ENCODE data around the gene ACAP2. TPM values are rescaled to one million over a fixed set of nuclear protein-coding genes. Genes with fewer than 3 reads are reported as not detected.

Gene ACAP2
- total RNA-seq, 4 donors from 2014 or later = 52.9 to 62.0 (median 56.2) TPM

- peak in 1 of 2 donors; percentile 56 for DNase-seq (ENCODE audit: low spot score in 2 of 2)
- TF ChIP-seq CTCF (IDR thresholded peaks at IDR 0.05) (no peak), POLR2A (IDR thresholded peaks at IDR 0.05) (no peak)
- H3K4me3 ChIP-seq (ENCODE audit: low read depth, poor library complexity, severe bottlenecking) = no peak overlapping the region
- WGBS, 2 donors = 52 to 53% methylated on average over 5 of the region's 5 CpGs
- intact Hi-C loops (cut with DNase I; ENCODE audit: low total_unique reads) = loop anchor here (2.0 kb wide), 1 partner anchor 251 kb away; no protein-coding TSS in a partner anchor
Measured at GRCh38 chr3:195269375-195270078, 173.3 kb downstream of the ACAP2 start.

GRCh38 chr3:195268576-195269309 lies 174.1 kb downstream of the ACAP2 start:
- WGBS, 2 donors = 89 to 95% methylated on average over 11 of the region's 11 CpGs
- peak in 1 of 2 donors; percentile 60 for DNase-seq (ENCODE audit: low spot score in 2 of 2)
- no peak overlapping the region for H3K4me3 ChIP-seq (ENCODE audit: low read depth, poor library complexity, severe bottlenecking)
- intact Hi-C loops (cut with DNase I; ENCODE audit: low total_unique reads) = no loop called here
- no peak for TF ChIP-seq POLR2A (IDR thresholded peaks at IDR 0.05)

- WGBS, 2 donors = 77 to 82% methylated on average over 3 of the region's 3 CpGs
- TF ChIP-seq POLR2A (IDR thresholded peaks at IDR 0.05) = no peak
- TF ChIP-seq CTCF (IDR thresholded peaks at IDR 0.05) = no peak
- intact Hi-C loops (cut with DNase I; ENCODE audit: low total_unique reads) = no loop called here
- H3K4me3 ChIP-seq (ENCODE audit: low read depth, poor library complexity, severe bottlenecking) = no peak overlapping the region
- no peak for DNase-seq (ENCODE audit: low spot score in 2 of 2)
Measured at GRCh38 chr3:195267096-195267495, 175.7 kb downstream of the ACAP2 start.

- no peak overlapping the region for H3K4me3 ChIP-seq (ENCODE audit: low read depth, poor library complexity, severe bottlenecking)
- WGBS, 2 donors = 73 to 82% methylated on average over 5 of the region's 5 CpGs
- intact Hi-C loops (cut with DNase I; ENCODE audit: low total_unique reads) = no loop called here
- DNase-seq (ENCODE audit: low spot score in 2 of 2) = no peak
- TF ChIP-seq POLR2A (IDR thresholded peaks at IDR 0.05) = no peak
- no peak for TF ChIP-seq CTCF (IDR thresholded peaks at IDR 0.05)
Measured at GRCh38 chr3:195266428-195266827, 176.4 kb downstream of the ACAP2 start.

- intact Hi-C loops (cut with DNase I; ENCODE audit: low total_unique reads) = no loop called here
- peak in 1 of 2 donors; percentile 75 for DNase-seq (ENCODE audit: low spot score in 2 of 2)
- TF ChIP-seq POLR2A (IDR thresholded peaks at IDR 0.05) = no peak
- TF ChIP-seq CTCF (IDR thresholded peaks at IDR 0.05) = no peak
- WGBS, 2 donors = 94 to 96% methylated on average over 13 of the region's 13 CpGs
- H3K4me3 ChIP-seq (ENCODE audit: low read depth, poor library complexity, severe bottlenecking) = no peak overlapping the region
Measured at GRCh38 chr3:195265363-195265976, 177.3 kb downstream of the ACAP2 start.
